Heart right ventricle (tissue), 16 donors: ENCODE results near the gene PRH1. TPM values are rescaled to one million over a fixed set of nuclear protein-coding genes. Genes with fewer than 3 reads are reported as not detected.

Source experiments
- ATAC-seq, 8 donors: fragments of 200-7000 bp; cut with Tn5 transposase; one replicate each; pipeline ENCODE4 v1.9.1; 2020; ENCODE audit warnings: mild to moderate bottlenecking in 8 of 8, moderate library complexity in 8 of 8, moderate number of reproducible peaks in 1 of 8
- DNase-seq, 2 donors: peaks; one replicate each; pipeline ENCODE4 v3.0.0-alpha.2; 2020
- H3K27ac ChIP-seq, 10 donors: fragments of 200-600 bp; sonication (generic) in 2 of 10; one replicate each; pipeline versions ENCODE4 v1.5.0 to v1.8.0; 2020 to 2022; ENCODE audit warnings: mild to moderate bottlenecking in 3 of 10
- H3K27me3 ChIP-seq, 7 donors: fragments of 200-600 bp; one replicate each; pipeline ENCODE4 v1.8.0; 2021 to 2022; ENCODE audit warnings: mild to moderate bottlenecking in 2 of 7
- H3K36me3 ChIP-seq, 9 donors: fragments of 200-600 bp; sonication (generic) in 1 of 9; one replicate each; pipeline versions ENCODE4 v1.5.0 to v1.8.0; 2020 to 2022; ENCODE audit warnings: mild to moderate bottlenecking in 2 of 9
- H3K4me1 ChIP-seq, 9 donors: fragments of 200-600 bp; sonication (generic) in 1 of 9; one replicate each; pipeline versions ENCODE4 v1.5.0 to v1.8.0; 2020 to 2022; ENCODE audit warnings: mild to moderate bottlenecking in 4 of 9
- H3K4me3 ChIP-seq, 10 donors: fragments of 200-600 bp; sonication (generic) in 2 of 10; one replicate each; pipeline versions ENCODE4 v1.5.0 to v1.8.0; 2020 to 2022; ENCODE audit warnings: mild to moderate bottlenecking in 7 of 10, moderate library complexity in 2 of 10
- H3K9me3 ChIP-seq, 11 donors: fragments of 200-600 bp in 10 of 11; sonication (generic) in 2 of 11; one replicate each; pipeline versions ENCODE4 v1.5.0 to v1.8.0; 2013 to 2022; ENCODE audit warnings: mild to moderate bottlenecking in 2 of 11, control low read depth in 1 of 11, moderate library complexity in 1 of 11
- CTCF ChIP-seq, 9 donors: fragments of 200-600 bp; sonication (generic) in 2 of 9; IDR thresholded peaks; one replicate each; pipeline versions ENCODE4 v1.5.0 to v1.8.0; 2021 to 2022; ENCODE audit warnings: antibody characterized with exemption in 9 of 9, mild to moderate bottlenecking in 5 of 9, moderate library complexity in 1 of 9
- WGBS, 2 donors: extraction: QIAGEN DNeasy Blood & Tissue Kit; methylation state at CpG; one replicate each; pipeline ENCODE4 v1.1.7; 2013; ENCODE audit warnings: inconsistent platforms in 1 of 2; 5-methylcytosine and 5-hydroxymethylcytosine counted together
- intact Hi-C, 10 donors: fragments of 100-400 bp; cut with DNase I; formaldehyde crosslinking; loops; one replicate each; pipeline versions ENCODE4 v1.11.1 to v1.14.2; 2022
- polyA plus RNA-seq, 2 donors: library from polyadenylated mRNA; stranded (reverse); fragments of 200-250 nt; gene quantifications; one replicate each; pipeline ENCODE4 v1.2.3, GENCODE V29; 2013
- total RNA-seq, 10 donors: library from RNA; stranded (reverse); fragmentation: NEBNext Ultra II Directional in 3 of 10; extraction: Animal tissue kit (Norgen Biotek cat#: 25700) in 3 of 10; gene quantifications; one replicate each; pipeline versions ENCODE4 v1.2.1 to v1.2.4, GENCODE V29; 2021 to 2023
- donor health status: Arrhythmogenic right ventricular cardiomyopathy.
- donor health status: ischemic (EF 13 %, LVEDD 7.1; RV severe dilation, severe dysfunction).
- donor health status: healthy with polysubstance abuse.
- donor health status: DM: no; HTN: yes; CAD: no.
- donor health status: DM: no; HTN: no; CAD: no.
- donor health status: ischemic (EF 25% LVEDD 6.9; RV normal size, moderate dysfunction).
- donor health status: ischemic (EF 25% LVEDD 5.7; RV mildly dilated, moderate dysfunction).
- donor health status: healthy.
- donor health status: DM: yes; HTN: yes; CAD: no.
- donor health status: Ischemic cardiomyopathy.
- donor health status: ischemic (EF 35%, LVEDD 5.7; RV mildly dilated, moderate dysfunction).
- donor health status: nonischemic (EF 11% LVEDD 7.7; RV severe dilation, severe dysfunction).
- donor health status: DM: yes; HTN: yes; CAD: no.
- donor health status: PGD.
- donor health status: ischemic (EF 29% LVEDD 5.4; RV normal size, mild dysfunction).
- donor health status: nonischemic (EF 23%, LVEDD 6.1; RV moderate dilation, normal function).

The PRH1 gene
- total and polyA plus RNA-seq, 12 donors = 2.4 to 11.7 (median 6.9) TPM

- no peak for TF ChIP-seq CTCF (IDR thresholded peaks at IDR 0.05)
- ATAC-seq (no peak), DNase-seq (no peak)
- H3K27me3 ChIP-seq = no peaks in the 10 kb centered on the region
- H3K9me3 ChIP-seq = no peaks in the 10 kb centered on the region
- peaks cover 0 to 4% (median 0%) of the 10 kb centered on the region in 9 donors for H3K4me1 ChIP-seq
- WGBS, 2 donors = 93 to 97% methylated on average over 4 of the region's 4 CpGs
- no peak within 1 kb of the TSS for H3K4me3 ChIP-seq
- H3K36me3 ChIP-seq = peaks cover 0 to 41% (median 5%) of the 10 kb centered on the region in 9 donors
- intact Hi-C loops = no loop called here
- H3K27ac ChIP-seq = no peak within 1 kb of the TSS
Observed at GRCh38 chr12:10849425-10849878, 34.6 kb downstream of the PRH1 start, which contains the start of gene PRR4. PRR4 (minus strand) TSS chr12:10849475; CDS start chr12:10849437, 38 bp downstream.

GRCh38 chr12:10847744-10848143 lies 36.3 kb downstream of the PRH1 start:
- intact Hi-C loops = loop anchor here in 1 of 10 donors (1.0 kb wide), 1 partner anchor 10 kb away; no protein-coding TSS in a partner anchor
- Histone ChIP-seq H3K4me1 (peaks cover 0 to 4% (median 0%) of the 10 kb centered on the region in 9 donors), H3K27me3 (no peaks in the 10 kb centered on the region), H3K4me3 (no peak overlapping the region), H3K36me3 (peaks cover 0 to 52% (median 5%) of the 10 kb centered on the region in 9 donors), H3K27ac (no peak overlapping the region), H3K9me3 (no peaks in the 10 kb centered on the region)
- TF ChIP-seq CTCF (IDR thresholded peaks at IDR 0.05) = no peak
- 41 to 58% methylated on average over 2 of the region's 2 CpGs for WGBS, 2 donors
- DNase-seq (no peak), ATAC-seq (no peak)

GRCh38 chr12:10842862-10843261 lies 41.2 kb downstream of the PRH1 start:
- Histone ChIP-seq H3K27ac (no peak overlapping the region), H3K27me3 (no peaks in the 10 kb centered on the region), H3K9me3 (no peaks in the 10 kb centered on the region), H3K36me3 (peaks cover 0 to 39% (median 5%) of the 10 kb centered on the region in 9 donors), H3K4me3 (no peak overlapping the region), H3K4me1 (no peaks in the 10 kb centered on the region)
- no peak for TF ChIP-seq CTCF (IDR thresholded peaks at IDR 0.05)
- intact Hi-C loops = no loop called here
- DNase-seq (no peak), ATAC-seq (no peak)
- 98 to 100% methylated on average over 2 of the region's 2 CpGs for WGBS, 2 donors

GRCh38 chr12:10838461-10838860 lies 45.6 kb downstream of the PRH1 start:
- H3K27me3 ChIP-seq = no peaks in the 10 kb centered on the region
- ATAC-seq = no peak

More at GRCh38 chr12:10838461-10838860, 45.6 kb downstream of the PRH1 start:
- Histone ChIP-seq H3K4me1 (no peaks in the 10 kb centered on the region), H3K4me3 (no peak overlapping the region), H3K9me3 (peaks cover 0 to 12% (median 0%) of the 10 kb centered on the region in 11 donors), H3K27ac (no peak overlapping the region), H3K36me3 (peaks cover 0 to 17% (median 0%) of the 10 kb centered on the region in 9 donors)
- WGBS, 2 donors = 82 to 84% methylated on average over 3 of the region's 3 CpGs
- no peak for DNase-seq
- TF ChIP-seq CTCF (IDR thresholded peaks at IDR 0.05) = no peak
- intact Hi-C loops = no loop called here

Other genes starting within 250 kb of the PRH1 start
- 1 to 10 TPM in 1 of 10 donors, under 1 TPM in 2, not detected in 7; 0.15 to 1.2 (median 0.15) TPM for gene STYK1, start 210.2 kb downstream of the PRH1 start, total RNA-seq
- under 1 TPM in 1 of 2 donors, not detected in 1; 0.01 TPM for gene STYK1, start 210.2 kb downstream of the PRH1 start, polyA plus RNA-seq
- gene YBX3, start 160.9 kb downstream of the PRH1 start, total RNA-seq = 1,000 to 10,000 TPM in 1 of 10 donors, 100 to 1,000 TPM in 9; 516 to 1,012 (median 632) TPM
- gene YBX3, start 160.9 kb downstream of the PRH1 start, polyA plus RNA-seq = 1,000 to 10,000 TPM in 1 of 2 donors, 100 to 1,000 TPM in 1; 244 to 1,254 TPM
- gene TAS2R7, start 81.6 kb downstream of the PRH1 start, total RNA-seq = not detected
- gene TAS2R7, start 81.6 kb downstream of the PRH1 start, polyA plus RNA-seq = not detected
- gene TAS2R8, start 77.0 kb downstream of the PRH1 start, total RNA-seq = not detected
- not detected for gene TAS2R8, start 77.0 kb downstream of the PRH1 start, polyA plus RNA-seq
- not detected for gene TAS2R9, start 74.1 kb downstream of the PRH1 start, total RNA-seq
- gene TAS2R9, start 74.1 kb downstream of the PRH1 start, polyA plus RNA-seq = not detected
- under 1 TPM in 6 of 10 donors, not detected in 4; 0.23 to 0.47 (median 0.29) TPM for gene TAS2R10, start 57.9 kb downstream of the PRH1 start, total RNA-seq
- gene TAS2R10, start 57.9 kb downstream of the PRH1 start, polyA plus RNA-seq = under 1 TPM; 0.04 to 0.37 TPM
- gene PRR4, start 34.8 kb downstream of the PRH1 start, total RNA-seq = 1 to 10 TPM; 1.4 to 4.2 (median 1.9) TPM
- gene PRR4, start 34.8 kb downstream of the PRH1 start, polyA plus RNA-seq = 10 to 100 TPM in 1 of 2 donors, 1 to 10 TPM in 1; 2.6 to 11.8 TPM
- gene TAS2R13, start 25.3 kb upstream of the PRH1 start, total RNA-seq = 1 to 10 TPM in 1 of 10 donors, under 1 TPM in 9; 0.28 to 1.1 (median 0.46) TPM
- gene TAS2R13, start 25.3 kb upstream of the PRH1 start, polyA plus RNA-seq = under 1 TPM; 0.04 to 0.15 TPM
- not detected for gene PRH2, start 45.0 kb upstream of the PRH1 start, total RNA-seq
- not detected for gene PRH2, start 45.0 kb upstream of the PRH1 start, polyA plus RNA-seq
- gene TAS2R14, start 55.0 kb upstream of the PRH1 start, total RNA-seq = 1 to 10 TPM in 4 of 10 donors, under 1 TPM in 6; 0.64 to 1.6 (median 0.91) TPM
- gene TAS2R14, start 55.0 kb upstream of the PRH1 start, polyA plus RNA-seq = 1 to 10 TPM in 1 of 2 donors, under 1 TPM in 1; 0.30 to 1.7 TPM
- gene TAS2R50, start 102.7 kb upstream of the PRH1 start, total RNA-seq = under 1 TPM in 7 of 10 donors, not detected in 3; 0.24 to 0.88 (median 0.59) TPM
- not detected for gene TAS2R50, start 102.7 kb upstream of the PRH1 start, polyA plus RNA-seq
- gene TAS2R20, start 114.0 kb upstream of the PRH1 start, total RNA-seq = under 1 TPM; 0.26 to 0.64 (median 0.42) TPM
- under 1 TPM; 0.13 to 0.29 TPM for gene TAS2R20, start 114.0 kb upstream of the PRH1 start, polyA plus RNA-seq
- 1 to 10 TPM in 2 of 10 donors, under 1 TPM in 8; 0.25 to 1.2 (median 0.77) TPM for gene TAS2R19, start 138.4 kb upstream of the PRH1 start, total RNA-seq
- gene TAS2R19, start 138.4 kb upstream of the PRH1 start, polyA plus RNA-seq = under 1 TPM; 0.12 to 0.59 TPM
- 1 to 10 TPM in 1 of 10 donors, under 1 TPM in 9; 0.38 to 1.6 (median 0.84) TPM for gene TAS2R31, start 147.2 kb upstream of the PRH1 start, total RNA-seq
- under 1 TPM; 0.12 to 0.29 TPM for gene TAS2R31, start 147.2 kb upstream of the PRH1 start, polyA plus RNA-seq
- gene TAS2R46, start 178.0 kb upstream of the PRH1 start, total RNA-seq = under 1 TPM in 7 of 10 donors, not detected in 3; 0.28 to 0.93 (median 0.51) TPM
- not detected for gene TAS2R46, start 178.0 kb upstream of the PRH1 start, polyA plus RNA-seq
- gene TAS2R43, start 208.1 kb upstream of the PRH1 start, total RNA-seq = under 1 TPM in 4 of 10 donors, not detected in 6; 0.28 to 0.53 (median 0.31) TPM
- gene TAS2R43, start 208.1 kb upstream of the PRH1 start, polyA plus RNA-seq = not detected